Activated CD8-positive, alpha-beta memory T cell treated with anti-CD3 and anti-CD28 coated beads, Interleukin-2, amount 10 ng/mL, durations not matched to agents 7 days and 5 days (primary cell): ENCODE measurements around the gene NCAN. TPM values are rescaled to one million over a fixed set of nuclear protein-coding genes. Genes with fewer than 3 reads are reported as not detected.
"Not testable (repeated sequence)": the region's sequence is repeated elsewhere in the genome, so short reads cannot be mapped to it uniquely, and the experiment has no call there.

Experiments used
- ATAC-seq: fragments of 150-1000 bp; cut with Tn5 transposase; one replicate; pipeline ENCODE4 v1.10.0; 2021; ENCODE audit warnings: moderate library complexity
- CTCF ChIA-PET: fragments of 350-600 bp; sonication (Branson Sonifier 250); formaldehyde crosslinking; loops from one replicate; lab custom pipeline; 2021; ENCODE audit warnings: antibody characterized with exemption; lab: Charles Lee
- DNase-seq: peaks from one replicate; pipeline ENCODE4 v3.0.0-alpha.2; 2020
- H3K27ac Mint-ChIP-seq: one replicate; pipeline ENCODE4 v1.8.0; 2021; ENCODE audit warnings: mild to moderate bottlenecking, mixed read lengths
- H3K27me3 Mint-ChIP-seq: one replicate; pipeline ENCODE4 v1.8.0; 2021; ENCODE audit warnings: mixed read lengths
- H3K36me3 Mint-ChIP-seq: one replicate; pipeline ENCODE4 v1.8.0; 2021; ENCODE audit warnings: mild to moderate bottlenecking, mixed read lengths
- H3K4me1 Mint-ChIP-seq: one replicate; pipeline ENCODE4 v1.8.0; 2021; ENCODE audit warnings: mixed read lengths
- H3K4me3 Mint-ChIP-seq: one replicate; pipeline ENCODE4 v1.8.0; 2021; ENCODE audit warnings: mild to moderate bottlenecking, moderate library complexity, mixed read lengths
- H3K9me3 Mint-ChIP-seq: one replicate; pipeline ENCODE4 v1.8.0; 2022; ENCODE audit warnings: low read depth, mixed read lengths
- total RNA-seq, 2 experiments: library from RNA; stranded (reverse); gene quantifications; one replicate each; pipeline ENCODE4 v1.2.3, GENCODE V29; 2021

Gene NCAN
- total RNA-seq = under 1 TPM in 1 of 2 experiments, not detected in 1; 0.05 TPM

GRCh38 chr19:19211499-19212420 is at the start of gene NCAN:
TSS of gene NCAN (plus strand) at chr19:19211958. CDS start at chr19:19216954, 4,996 bp downstream.
- no peak for ATAC-seq
- H3K27me3 Mint-ChIP-seq = peaks cover 44% of the 10 kb centered on the region

DNA sequence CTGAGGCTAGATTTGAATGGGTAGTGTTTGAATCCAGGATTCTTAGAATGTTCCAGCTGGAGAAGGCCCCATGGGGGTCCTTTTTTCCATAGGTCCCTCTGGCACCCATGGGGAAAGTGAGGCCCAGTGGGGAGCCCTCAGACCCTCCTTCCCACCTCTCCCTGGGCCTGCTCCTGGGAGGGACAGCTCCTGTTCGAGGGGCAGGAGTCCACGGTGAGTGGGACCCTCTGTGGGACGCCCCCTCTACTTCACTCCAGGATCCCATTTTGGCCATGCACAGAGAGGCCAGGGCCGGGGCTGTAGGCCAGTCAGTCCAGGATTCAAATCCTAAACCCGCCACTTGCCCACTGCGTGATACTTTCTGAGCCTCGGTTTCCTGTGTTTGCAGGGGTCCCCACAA is 49.3 kb upstream of the NCAN start:
- ATAC-seq = no peak
- no peak overlapping the region for H3K4me3 Mint-ChIP-seq
- DNase-seq = no peak

More at GRCh38 chr19:19211499-19212420, at the start of gene NCAN:
- Mint-ChIP-seq H3K9me3 (no peaks in the 10 kb centered on the region), H3K27ac (no peak within 1 kb of the TSS), H3K36me3 (no peaks in the 10 kb centered on the region), H3K4me1 (peaks cover 12% of the 10 kb centered on the region), H3K4me3 (no peak within 1 kb of the TSS)
- DNase-seq = no peak
- CTCF ChIA-PET = no interaction called here

DNA sequence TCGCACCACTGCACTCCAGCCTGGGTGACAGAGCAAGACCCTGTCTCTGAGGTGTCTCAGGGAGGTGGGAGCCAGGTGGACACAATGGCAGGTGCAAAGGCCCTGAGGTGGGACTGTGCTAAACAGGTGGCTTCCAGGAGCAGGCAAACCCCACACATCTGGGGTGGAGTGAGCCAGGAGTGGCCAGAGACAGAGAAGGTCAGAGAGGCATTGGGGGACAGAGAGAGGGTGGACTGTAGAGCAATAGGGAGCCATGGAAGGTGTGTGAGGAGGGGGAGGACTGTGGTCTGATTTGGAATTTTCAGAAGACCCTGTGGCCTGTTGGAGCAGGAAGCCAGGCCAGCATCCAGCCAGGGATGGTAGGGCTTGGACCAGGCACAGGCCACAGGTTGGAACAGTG is 46.4 kb upstream of the NCAN start:
- Mint-ChIP-seq H3K4me3 (no peak overlapping the region), H3K27me3 (no peaks in the 10 kb centered on the region), H3K36me3 (no peaks in the 10 kb centered on the region), H3K27ac (no peak overlapping the region), H3K9me3 (no peaks in the 10 kb centered on the region), H3K4me1 (peaks cover 8% of the 10 kb centered on the region)
- ATAC-seq (no peak), DNase-seq (no peak)
- CTCF ChIA-PET = no interaction called here

More for the DNA sequence above, 49.3 kb upstream of the NCAN start:
- Mint-ChIP-seq H3K27ac (no peak overlapping the region), H3K4me1 (no peaks in the 10 kb centered on the region), H3K27me3 (no peaks in the 10 kb centered on the region), H3K9me3 (no peaks in the 10 kb centered on the region), H3K36me3 (no peaks in the 10 kb centered on the region)
- CTCF ChIA-PET = interaction anchor here (1.3 to 2.7 kb wide), 2 partner anchors 12 to 16 kb away, joined by 3 to 7 read pairs; no protein-coding TSS in a partner anchor

DNA sequence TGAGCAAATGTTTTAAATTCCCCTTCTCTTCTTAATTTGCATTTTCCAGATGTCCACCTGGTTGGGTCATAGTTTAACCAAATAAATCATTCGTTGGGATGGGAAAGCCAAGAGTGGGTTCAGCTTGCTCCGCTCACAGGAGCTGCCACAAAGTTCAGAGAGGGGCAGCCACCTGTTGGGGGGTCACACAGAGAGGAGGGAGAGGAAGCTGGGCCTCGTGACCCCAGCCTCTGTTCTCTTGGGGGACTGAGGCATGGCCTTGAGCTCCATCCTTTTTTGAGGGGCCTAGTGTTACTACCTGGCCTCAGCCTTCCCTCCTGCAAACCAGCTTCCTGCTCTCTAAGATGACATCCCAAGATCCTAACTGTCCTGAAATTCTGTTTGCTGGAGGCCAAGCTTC is 44.1 kb upstream of the NCAN start:
- no peak overlapping the region for H3K27ac Mint-ChIP-seq

DNA sequence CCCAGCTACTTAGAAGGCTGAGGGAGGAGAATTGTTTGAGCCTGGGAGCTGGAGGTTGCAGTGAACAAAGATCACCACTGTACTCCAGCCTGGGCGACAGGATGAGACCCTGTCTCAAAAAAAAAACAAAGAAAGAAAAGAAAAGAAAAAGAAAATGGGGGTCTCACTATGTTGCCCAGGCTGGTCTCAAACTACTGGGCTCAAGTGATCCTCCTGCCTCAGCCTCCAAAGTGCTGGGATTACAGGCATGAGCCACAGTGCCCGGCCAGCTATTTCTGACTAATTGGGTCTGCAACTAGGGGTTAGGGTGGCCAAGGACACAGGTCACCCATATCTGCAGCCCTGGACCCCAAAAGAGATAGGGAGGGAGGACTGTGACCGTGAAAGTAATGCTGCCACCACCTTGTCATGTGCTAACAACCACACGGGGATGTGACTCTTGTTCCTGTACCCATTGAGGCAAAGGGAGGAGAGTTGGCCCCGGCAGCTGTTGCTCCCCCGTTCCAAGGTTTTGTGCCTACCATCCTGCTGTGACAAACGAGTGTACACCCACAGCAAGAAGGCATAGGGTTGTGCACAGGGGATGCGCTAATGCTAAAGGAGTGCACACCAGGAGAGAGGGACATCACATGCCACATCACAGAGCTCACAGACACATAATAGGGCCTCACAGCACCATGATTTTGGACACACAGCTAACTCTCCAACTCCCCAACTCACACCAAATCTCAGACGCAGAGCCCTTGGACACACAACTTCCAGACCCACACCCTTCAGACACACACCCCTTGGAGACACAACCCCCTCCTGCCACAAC is 42.3 kb upstream of the NCAN start:
- Mint-ChIP-seq H3K4me3 (no peak overlapping the region), H3K4me1 (peaks cover 12% of the 10 kb centered on the region), H3K36me3 (no peaks in the 10 kb centered on the region), H3K27ac (no peak overlapping the region), H3K27me3 (no peaks in the 10 kb centered on the region), H3K9me3 (no peaks in the 10 kb centered on the region)
- CTCF ChIA-PET = interaction anchor here (0.6 to 1.6 kb wide), 3 partner anchors 13 to 192 kb away, joined by 3 to 5 read pairs (median 4); no protein-coding TSS in a partner anchor
- DNase-seq (no peak), ATAC-seq (no peak)

More for the DNA sequence above, 44.1 kb upstream of the NCAN start:
- CTCF ChIA-PET = interaction anchor here (1.1 kb wide), 1 partner anchor 22 kb away, joined by 3 read pairs; no protein-coding TSS in a partner anchor
- DNase-seq (no peak), ATAC-seq (no peak)
- H3K4me3 Mint-ChIP-seq = no peak overlapping the region
- no peaks in the 10 kb centered on the region for H3K27me3 Mint-ChIP-seq
- H3K9me3 Mint-ChIP-seq = no peaks in the 10 kb centered on the region
- peaks cover 12% of the 10 kb centered on the region for H3K4me1 Mint-ChIP-seq
- H3K36me3 Mint-ChIP-seq = no peaks in the 10 kb centered on the region

- CTCF ChIA-PET = interaction anchor here (0.6 to 1.6 kb wide), 2 partner anchors 14 to 191 kb away, joined by 3 to 5 read pairs; no protein-coding TSS in a partner anchor
- ATAC-seq (peak; percentile 90), DNase-seq (peak; percentile 82)
- Mint-ChIP-seq H3K27me3 (no peaks in the 10 kb centered on the region), H3K4me1 (peaks cover 12% of the 10 kb centered on the region), H3K36me3 (no peaks in the 10 kb centered on the region), H3K27ac (no peak within 1 kb of the TSS), H3K9me3 (no peaks in the 10 kb centered on the region), H3K4me3 (no peak within 1 kb of the TSS)
Observed at GRCh38 chr19:19170053-19170872, 41.5 kb upstream of the NCAN start, which contains the start of gene MEF2B. TSS of gene MEF2B (minus strand) at chr19:19170263. CDS start at chr19:19150735, 19,528 bp downstream.

GRCh38 chr19:19170873-19171672 is 40.7 kb upstream of the NCAN start:
- Mint-ChIP-seq H3K36me3 (no peaks in the 10 kb centered on the region), H3K27me3 (no peaks in the 10 kb centered on the region), H3K4me1 (peaks cover 12% of the 10 kb centered on the region), H3K4me3 (no peak overlapping the region), H3K27ac (no peak overlapping the region), H3K9me3 (no peaks in the 10 kb centered on the region)
- CTCF ChIA-PET = no interaction called here
- DNase-seq (no peak), ATAC-seq (no peak)

DNA sequence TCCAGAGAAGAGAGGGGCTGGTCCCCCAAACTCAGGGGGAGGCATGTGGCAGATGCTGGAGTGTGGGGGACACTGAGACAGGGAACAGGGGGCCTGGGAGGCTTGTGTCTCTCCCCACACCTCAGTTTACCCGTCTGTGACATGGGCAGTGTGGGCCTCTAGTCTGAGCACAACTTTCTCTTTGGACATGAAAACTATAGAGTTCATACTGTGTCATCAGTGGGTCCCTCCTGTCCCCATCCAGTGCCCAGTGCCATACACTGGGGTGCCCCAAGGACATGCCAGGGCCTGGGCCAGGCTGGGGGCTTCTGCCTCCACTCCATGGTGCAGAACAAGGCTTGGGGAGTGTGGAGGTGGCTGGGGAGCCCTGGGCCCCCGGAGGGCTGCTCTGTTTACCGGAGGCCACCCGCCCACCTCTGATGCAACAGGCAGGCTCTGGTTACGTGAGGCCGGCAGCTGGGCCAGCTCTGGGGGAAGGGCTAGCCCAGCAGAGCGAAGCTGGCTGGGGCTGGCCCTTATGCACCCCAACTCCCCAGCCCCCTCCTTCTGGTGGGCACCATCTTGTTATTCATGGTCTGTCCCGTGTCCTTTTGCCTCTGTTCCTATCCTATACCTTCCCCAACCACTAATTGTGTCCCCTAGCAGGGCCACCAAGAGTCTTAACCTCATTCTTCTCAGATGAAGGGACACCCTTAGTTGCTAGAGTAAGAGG is 39.8 kb upstream of the NCAN start:
- ATAC-seq (no peak), DNase-seq (no peak)
- no peaks in the 10 kb centered on the region for H3K9me3 Mint-ChIP-seq
- H3K36me3 Mint-ChIP-seq = no peaks in the 10 kb centered on the region
- H3K27me3 Mint-ChIP-seq = no peaks in the 10 kb centered on the region
- peaks cover 12% of the 10 kb centered on the region for H3K4me1 Mint-ChIP-seq
- H3K27ac Mint-ChIP-seq = no peak overlapping the region
- CTCF ChIA-PET = no interaction called here
- H3K4me3 Mint-ChIP-seq = no peak overlapping the region

- CTCF ChIA-PET = interaction anchor here (0.7 to 2.7 kb wide), 3 partner anchors 13 to 85 kb away, joined by 3 to 15 read pairs (median 14); no protein-coding TSS in a partner anchor
- H3K4me3 Mint-ChIP-seq = not testable (repeated sequence)
Observed at GRCh38 chr19:19173243-19173642, 38.5 kb upstream of the NCAN start.

DNA sequence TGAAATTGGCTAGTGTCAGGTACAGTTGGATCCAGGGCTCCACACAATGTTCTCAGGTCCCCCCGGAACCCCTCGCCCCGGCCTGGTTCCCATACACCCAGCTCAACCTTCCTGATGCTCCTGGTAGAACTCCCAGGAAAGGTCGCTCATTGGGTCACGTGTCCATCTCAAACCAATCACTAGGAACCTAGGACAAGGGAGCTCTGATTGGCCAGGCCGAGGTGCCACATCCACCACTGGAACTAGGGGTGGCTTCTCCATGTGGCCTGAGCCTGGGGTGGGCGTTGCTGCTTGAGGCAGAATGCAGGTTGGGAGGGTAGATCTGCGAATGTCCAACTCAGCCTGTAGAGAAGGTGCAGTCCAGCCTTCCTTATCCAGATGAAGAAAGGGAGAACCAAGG is 34.8 kb upstream of the NCAN start:
- CTCF ChIA-PET = interaction anchor here (1.6 kb wide), 1 partner anchor 32 kb away, joined by 4 read pairs; no protein-coding TSS in a partner anchor
- Mint-ChIP-seq H3K4me3 (no peak overlapping the region), H3K4me1 (no peaks in the 10 kb centered on the region), H3K27me3 (no peaks in the 10 kb centered on the region), H3K27ac (no peak overlapping the region), H3K36me3 (peaks cover 16% of the 10 kb centered on the region), H3K9me3 (no peaks in the 10 kb centered on the region)
- ATAC-seq (no peak), DNase-seq (no peak)

More at GRCh38 chr19:19173243-19173642, 38.5 kb upstream of the NCAN start:
- not testable (repeated sequence) for H3K27me3 Mint-ChIP-seq, H3K36me3 Mint-ChIP-seq, ATAC-seq, DNase-seq, H3K27ac Mint-ChIP-seq, H3K9me3 Mint-ChIP-seq
- H3K4me1 Mint-ChIP-seq = peaks cover 12% of the 10 kb centered on the region
